ENCODE measurements around the gene PHF21A. TPM values are rescaled to one million over a fixed set of nuclear protein-coding genes. Genes with fewer than 3 reads are reported as not detected.

PHF21A gene
- total and polyA plus RNA-seq, 2 of the 8 experiments (the other 6 are each of a cell fraction or from before 2014, with no cell fraction given): 17.6 to 40.3 TPM

GRCh38 chr11:45887587-45887986 is 233.7 kb downstream of the PHF21A start (continued):
- TF ChIP-seq MAX (IDR thresholded peaks at IDR 0.05): no peak
